Neural progenitor cell (in vitro differentiated cells): ENCODE data around the gene VAPB.

ENCODE experiments used
- CTCF ChIP-seq: fragments of 200-600 bp; sonication (generic); IDR thresholded peaks from 2 replicates; pipeline ENCODE4 v1.5.1; 2017; ENCODE audit warnings: antibody characterized with exemption, mild to moderate bottlenecking
- EZH2 ChIP-seq: fragments of 200-600 bp; sonication (generic); IDR thresholded peaks from 2 replicates; pipeline ENCODE4 v1.6.1; 2017; ENCODE audit warnings: antibody characterized with exemption, mild to moderate bottlenecking, moderate library complexity
- EZH2phosphoT487 ChIP-seq: fragments of 200-600 bp; sonication (generic); IDR thresholded peaks from 2 replicates; pipeline ENCODE4 v1.6.1; 2017; ENCODE audit warnings: antibody characterized with exemption

- no peak for TF ChIP-seq CTCF
- no peak for TF ChIP-seq EZH2
- TF ChIP-seq EZH2phosphoT487, result no peak
These were observed 4.2 kb upstream of the VAPB start for GRCh38 chr20:58384821-58385220.
